DOHH2 (cell line): ENCODE results near the gene GRHPR.

Experiments used
- H3F3A ChIP-seq: fragments of 200-600 bp; sonication (generic), shearing (Covaris generic); 2 replicates; pipeline ENCODE4 v1.6.0; 2016; ENCODE audit warnings: antibody characterized with exemption, mild to moderate bottlenecking; ENCODE audit not compliant: control insufficient read depth, insufficient read depth
- H3K27ac ChIP-seq: fragments of 200-600 bp; sonication (generic); 2 replicates; pipeline ENCODE4 v1.5.1; 2014; ENCODE audit warnings: low read depth, mild to moderate bottlenecking, low read length, moderate library complexity
- H3K27me3 ChIP-seq: fragments of 200-600 bp; sonication (generic); 2 replicates; pipeline ENCODE4 v1.6.1; 2014; ENCODE audit warnings: mild to moderate bottlenecking, low read length, mixed read lengths; ENCODE audit not compliant: control insufficient read depth
- H3K36me3 ChIP-seq: fragments of 200-600 bp; sonication (generic); 2 replicates; pipeline ENCODE4 v1.6.1; 2014; ENCODE audit warnings: mild to moderate bottlenecking, low read length, moderate library complexity, mixed read lengths; ENCODE audit not compliant: control insufficient read depth
- H3K4me1 ChIP-seq: fragments of 200-600 bp; sonication (generic); 2 replicates; pipeline ENCODE4 v1.6.1; 2014; ENCODE audit warnings: mild to moderate bottlenecking, low read length, mixed read lengths; ENCODE audit not compliant: control insufficient read depth
- H3K4me2 ChIP-seq: fragments of 200-600 bp; sonication (generic); 2 replicates; pipeline ENCODE4 v1.6.0; 2014; ENCODE audit warnings: mild to moderate bottlenecking, low read length, moderate library complexity
- H3K4me3 ChIP-seq: fragments of 200-600 bp; sonication (generic); 2 replicates; pipeline ENCODE4 v1.5.1; 2014; ENCODE audit warnings: mild to moderate bottlenecking, low read length, mixed read lengths
- H3K79me2 ChIP-seq: fragments of 200-600 bp; sonication (generic); 2 replicates; pipeline ENCODE4 v1.6.1; 2014; ENCODE audit warnings: mild to moderate bottlenecking, low read length, mixed read lengths; ENCODE audit not compliant: control insufficient read depth
- H3K9me2 ChIP-seq: fragments of 200-600 bp; sonication (generic); replicated peaks from 2 replicates; pipeline ENCODE4 v1.6.1; 2014; ENCODE audit warnings: mild to moderate bottlenecking, low read length, mixed read lengths; ENCODE audit not compliant: control insufficient read depth
- H3K9me3 ChIP-seq: fragments of 200-600 bp; sonication (generic); 2 replicates; pipeline ENCODE4 v1.6.1; 2014; ENCODE audit warnings: antibody characterized with exemption, low read length, mixed read lengths; ENCODE audit not compliant: control insufficient read depth, insufficient read depth
- H4K20me1 ChIP-seq: fragments of 200-600 bp; sonication (generic); 2 replicates; pipeline ENCODE4 v1.6.0; 2014; ENCODE audit warnings: low read depth, mild to moderate bottlenecking, antibody characterized with exemption, low read length, moderate library complexity; ENCODE audit not compliant: control insufficient read depth, insufficient read depth
- EZH2phosphoT487 ChIP-seq: fragments of 200-600 bp; sonication (generic); IDR thresholded peaks from 2 replicates; pipeline ENCODE4 v1.6.1; 2017; ENCODE audit warnings: borderline replicate concordance, mild to moderate bottlenecking, antibody characterized with exemption, low read length, moderate library complexity, mixed read lengths
- TF ChIP-seq, protein P1 (sequence below): fragments of 200-600 bp; sonication (generic); IDR thresholded peaks from one replicate; pipeline ENCODE4 v1.5.1; 2014; ENCODE audit warnings: antibody characterized with exemption, mild to moderate bottlenecking, low read depth, low read length; ENCODE audit not compliant: poor library complexity, severe bottlenecking

The GRHPR gene

DNA sequence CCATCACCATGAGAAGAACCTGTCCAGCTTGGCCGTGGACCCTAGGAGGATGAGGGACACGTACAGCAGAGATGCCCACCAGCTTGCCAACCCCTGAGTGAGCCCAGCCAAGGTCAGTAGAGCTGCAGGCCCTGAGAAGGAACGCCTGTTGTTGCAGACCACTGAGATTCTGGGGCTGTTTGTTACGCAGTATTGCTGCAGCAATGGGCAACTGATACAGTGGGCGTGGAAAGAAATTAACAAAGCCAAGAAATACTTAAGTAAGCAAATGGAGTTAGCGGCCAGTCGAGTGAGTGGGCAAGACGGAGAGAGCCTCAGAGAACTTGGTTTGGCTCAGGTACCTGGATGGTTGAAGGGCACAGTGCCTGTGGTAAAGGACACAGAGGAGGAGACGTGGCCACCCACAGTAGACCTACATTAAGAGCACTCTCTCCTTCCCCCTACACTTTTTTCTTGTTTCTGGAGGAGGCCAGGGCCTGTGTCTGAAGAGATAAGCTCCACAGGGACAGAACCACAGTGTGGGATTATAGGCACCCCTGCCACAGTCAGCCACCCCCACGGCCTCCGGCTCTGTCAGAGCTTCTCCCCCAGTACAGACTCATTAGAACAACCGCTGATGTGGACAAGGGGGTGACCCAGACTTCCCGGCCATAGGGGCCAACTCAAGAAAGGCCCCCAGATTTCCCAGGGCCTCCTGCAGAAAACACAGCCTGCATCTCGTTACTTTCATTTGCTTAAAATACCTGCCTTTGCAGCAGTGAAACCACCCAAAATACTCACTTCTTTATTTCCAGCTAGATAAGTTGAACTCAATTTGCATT, 40.1 kb upstream of the GRHPR start:
- Histone ChIP-seq H3F3A (peaks cover 43% of the 10 kb centered on the region), H3K9me3 (peaks cover 7% of the 10 kb centered on the region; the same call in 1 of the 2 replicates), H3K27ac (peak overlapping the region; percentile 99), H3K4me1 (peaks cover 99% of the 10 kb centered on the region), H3K9me2 (no peaks in the 10 kb centered on the region), H3K79me2 (peaks cover 12% of the 10 kb centered on the region), H3K27me3 (no peaks in the 10 kb centered on the region), H3K36me3 (peaks cover 11% of the 10 kb centered on the region), H4K20me1 (no peaks in the 10 kb centered on the region), H3K4me3 (peak overlapping the region; percentile 63), H3K4me2 (peak overlapping the region; percentile 63)
- TF ChIP-seq, protein P1, sequence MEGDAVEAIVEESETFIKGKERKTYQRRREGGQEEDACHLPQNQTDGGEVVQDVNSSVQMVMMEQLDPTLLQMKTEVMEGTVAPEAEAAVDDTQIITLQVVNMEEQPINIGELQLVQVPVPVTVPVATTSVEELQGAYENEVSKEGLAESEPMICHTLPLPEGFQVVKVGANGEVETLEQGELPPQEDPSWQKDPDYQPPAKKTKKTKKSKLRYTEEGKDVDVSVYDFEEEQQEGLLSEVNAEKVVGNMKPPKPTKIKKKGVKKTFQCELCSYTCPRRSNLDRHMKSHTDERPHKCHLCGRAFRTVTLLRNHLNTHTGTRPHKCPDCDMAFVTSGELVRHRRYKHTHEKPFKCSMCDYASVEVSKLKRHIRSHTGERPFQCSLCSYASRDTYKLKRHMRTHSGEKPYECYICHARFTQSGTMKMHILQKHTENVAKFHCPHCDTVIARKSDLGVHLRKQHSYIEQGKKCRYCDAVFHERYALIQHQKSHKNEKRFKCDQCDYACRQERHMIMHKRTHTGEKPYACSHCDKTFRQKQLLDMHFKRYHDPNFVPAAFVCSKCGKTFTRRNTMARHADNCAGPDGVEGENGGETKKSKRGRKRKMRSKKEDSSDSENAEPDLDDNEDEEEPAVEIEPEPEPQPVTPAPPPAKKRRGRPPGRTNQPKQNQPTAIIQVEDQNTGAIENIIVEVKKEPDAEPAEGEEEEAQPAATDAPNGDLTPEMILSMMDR, result no peak
- TF ChIP-seq EZH2phosphoT487, result no peak

DNA sequence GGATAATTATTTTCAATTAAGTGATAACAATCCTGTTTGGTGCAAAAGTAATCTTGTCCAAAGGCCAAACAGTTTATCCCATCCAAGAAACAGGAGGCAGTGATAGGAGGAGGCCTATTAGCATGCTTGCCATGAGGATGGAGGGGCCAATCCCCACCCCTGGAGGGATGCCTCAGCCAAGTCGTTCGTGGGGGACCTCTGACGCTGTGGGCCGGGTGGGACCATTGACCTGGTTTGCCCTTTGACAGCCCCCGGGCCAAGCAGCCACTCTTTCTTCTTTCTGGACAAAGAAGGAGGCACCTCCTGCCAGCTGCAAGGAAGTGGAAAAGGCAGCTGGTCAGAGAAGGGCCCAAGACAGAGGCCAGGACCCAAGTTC, 39.5 kb upstream of the GRHPR start:
- no peaks in the 10 kb centered on the region for H4K20me1 ChIP-seq
- H3K4me1 ChIP-seq, result peaks cover 99% of the 10 kb centered on the region
- peaks cover 49% of the 10 kb centered on the region for H3F3A ChIP-seq
- H3K36me3 ChIP-seq, result peaks cover 11% of the 10 kb centered on the region
- peak overlapping the region; percentile 63 for H3K4me3 ChIP-seq
- no peak for TF ChIP-seq EZH2phosphoT487
- TF ChIP-seq, protein P1, result no peak
- H3K9me3 ChIP-seq, result peaks cover 7% of the 10 kb centered on the region; the same call in 1 of the 2 replicates
- peaks cover 12% of the 10 kb centered on the region for H3K79me2 ChIP-seq
- no peaks in the 10 kb centered on the region for H3K9me2 ChIP-seq
- H3K27me3 ChIP-seq, result no peaks in the 10 kb centered on the region
- peak overlapping the region; percentile 63 for H3K4me2 ChIP-seq
- peak overlapping the region; percentile 99 for H3K27ac ChIP-seq

DNA sequence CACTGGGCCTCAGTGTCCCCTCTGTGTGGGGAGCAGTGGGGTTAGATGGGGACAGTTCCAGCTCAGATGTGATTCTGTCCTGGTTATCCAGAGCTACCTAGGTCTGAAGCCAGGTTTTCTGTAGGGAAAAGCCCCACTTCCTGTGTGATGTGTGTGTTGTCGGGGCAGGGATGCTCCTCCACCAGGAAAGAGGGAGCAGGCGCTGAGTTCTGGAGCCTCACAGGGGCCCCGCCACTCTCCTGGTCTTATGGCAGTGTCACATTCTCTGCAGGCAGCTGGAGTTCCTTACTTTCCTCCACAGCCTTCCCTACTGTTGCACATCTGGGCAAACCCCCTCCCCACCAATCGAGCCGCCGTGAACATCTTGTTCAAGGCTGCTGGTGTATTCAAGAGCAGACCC, 39.1 kb upstream of the GRHPR start:
- Histone ChIP-seq H3K9me3 (peaks cover 7% of the 10 kb centered on the region; the same call in 1 of the 2 replicates), H3K4me1 (peaks cover 99% of the 10 kb centered on the region), H4K20me1 (no peaks in the 10 kb centered on the region), H3K27me3 (no peaks in the 10 kb centered on the region), H3F3A (peaks cover 49% of the 10 kb centered on the region), H3K4me3 (peak overlapping the region; percentile 63), H3K9me2 (no peaks in the 10 kb centered on the region), H3K79me2 (peaks cover 12% of the 10 kb centered on the region), H3K27ac (peak overlapping the region; percentile 99), H3K4me2 (peak overlapping the region; percentile 63), H3K36me3 (peaks cover 11% of the 10 kb centered on the region)
- no peak for TF ChIP-seq EZH2phosphoT487
- TF ChIP-seq, protein P1, result no peak
